CD14-positive monocyte (primary cell): ENCODE data around the gene SIM2. TPM values are rescaled to one million over a fixed set of nuclear protein-coding genes. Genes with fewer than 3 reads are reported as not detected.

Experiments used
- DNase-seq, 3 donors: peaks; one replicate each; pipeline ENCODE4 v3.0.0-alpha.2; 2011 to 2022
- H2AFZ ChIP-seq: 2 replicates; pipeline ENCODE4 v1.6.0; 2012; ENCODE audit warnings: mild to moderate bottlenecking, low read depth, low read length, inconsistent platforms; ENCODE audit not compliant: insufficient read depth, poor library complexity, severe bottlenecking
- H3K27ac ChIP-seq, 2 donors: 1 replicate in 1 of 2; 2 replicates in 1 of 2; pipeline ENCODE4 v1.5.1; 2012 to 2013; ENCODE audit warnings: low read length in 2 of 2, control low read depth in 1 of 2, inconsistent platforms in 1 of 2, low read depth in 1 of 2, mild to moderate bottlenecking in 1 of 2
- H3K27me3 ChIP-seq, 2 donors: one replicate each; pipeline versions ENCODE4 v1.6.0 to v1.6.1; 2011 to 2013; ENCODE audit warnings: low read length in 2 of 2; ENCODE audit not compliant: control insufficient read depth in 2 of 2, insufficient read depth in 2 of 2
- H3K36me3 ChIP-seq, 2 donors: replicated peaks in 1 of 2; 1 replicate in 1 of 2; 2 replicates in 1 of 2; pipeline versions ENCODE4 v1.5.1 to v1.6.1; 2012 to 2013; ENCODE audit warnings: low read length in 2 of 2, control low read depth in 1 of 2, inconsistent platforms in 1 of 2, mild to moderate bottlenecking in 1 of 2; ENCODE audit not compliant: insufficient read depth in 2 of 2, control insufficient read depth in 1 of 2
- H3K4me1 ChIP-seq, 2 donors: 1 replicate in 1 of 2; 2 replicates in 1 of 2; pipeline versions ENCODE4 v1.5.1 to v1.6.1; 2012 to 2013; ENCODE audit warnings: low read length in 2 of 2, control low read depth in 1 of 2, inconsistent platforms in 1 of 2, mild to moderate bottlenecking in 1 of 2, moderate library complexity in 1 of 2; ENCODE audit not compliant: insufficient read depth in 2 of 2, control insufficient read depth in 1 of 2
- H3K4me2 ChIP-seq: replicated peaks from 2 replicates; pipeline ENCODE3; 2012; ENCODE audit warnings: low read length, moderate library complexity, mild to moderate bottlenecking; ENCODE audit not compliant: poor library complexity, severe bottlenecking; ENCODE audit errors: extremely low read depth
- H3K4me3 ChIP-seq, 3 experiments: fragments of 200-600 bp in 1 of 3; sonication (generic) in 1 of 3; replicated peaks in 1 of 3; 1 replicate in 2 of 3; 2 replicates in 1 of 3; pipeline ENCODE4 v1.5.1; 2011 to 2013; ENCODE audit warnings: low read length in 3 of 3, mild to moderate bottlenecking in 3 of 3, control low read depth in 2 of 3, low read depth in 2 of 3, inconsistent platforms in 1 of 3, moderate library complexity in 1 of 3
- H3K79me2 ChIP-seq: 2 replicates; pipeline ENCODE4 v1.6.0; 2012; ENCODE audit warnings: mild to moderate bottlenecking, control low read depth, inconsistent platforms, low read length, moderate library complexity; ENCODE audit not compliant: insufficient read depth
- H3K9ac ChIP-seq: 2 replicates; pipeline ENCODE4 v1.6.0; 2017; ENCODE audit warnings: low read length, mild to moderate bottlenecking; ENCODE audit not compliant: insufficient read depth, poor library complexity, severe bottlenecking
- H3K9me3 ChIP-seq, 2 donors: replicated peaks in 1 of 2; 1 replicate in 1 of 2; 2 replicates in 1 of 2; pipeline versions ENCODE4 v1.5.1 to v1.6.1; 2012 to 2013; ENCODE audit warnings: low read length in 2 of 2, control low read depth in 1 of 2; ENCODE audit not compliant: control insufficient read depth in 1 of 2, insufficient read depth in 1 of 2
- H4K20me1 ChIP-seq: 2 replicates; pipeline ENCODE4 v1.6.0; 2012; ENCODE audit warnings: mild to moderate bottlenecking, low read length, control low read depth, moderate library complexity; ENCODE audit not compliant: insufficient read depth
- H3K27ac Mint-ChIP-seq, 7 donors: one replicate each; pipeline ENCODE4 v1.8.0; 2020; ENCODE audit warnings: mild to moderate bottlenecking in 7 of 7, mixed read lengths in 7 of 7, moderate library complexity in 6 of 7, inconsistent platforms in 2 of 7
- H3K27me3 Mint-ChIP-seq, 3 donors: one replicate each; pipeline ENCODE4 v1.8.0; 2021 to 2022; ENCODE audit warnings: low read depth in 3 of 3, mild to moderate bottlenecking in 3 of 3, mixed read lengths in 3 of 3, moderate library complexity in 3 of 3, inconsistent platforms in 1 of 3
- H3K36me3 Mint-ChIP-seq, 2 donors: one replicate each; pipeline ENCODE4 v1.8.0; 2020; ENCODE audit warnings: mixed read lengths in 2 of 2, inconsistent platforms in 1 of 2, mild to moderate bottlenecking in 1 of 2
- H3K4me1 Mint-ChIP-seq: one replicate; pipeline ENCODE4 v1.8.0; 2020; ENCODE audit warnings: mild to moderate bottlenecking, mixed read lengths
- H3K4me3 Mint-ChIP-seq, 2 donors: one replicate each; pipeline ENCODE4 v1.8.0; 2020; ENCODE audit warnings: mild to moderate bottlenecking in 2 of 2, mixed read lengths in 2 of 2, moderate library complexity in 1 of 2
- H3K9me3 Mint-ChIP-seq, 7 donors: one replicate each; pipeline ENCODE4 v1.8.0; 2020 to 2022; ENCODE audit warnings: mixed read lengths in 7 of 7, mild to moderate bottlenecking in 6 of 7, moderate library complexity in 6 of 7, inconsistent platforms in 2 of 7
- WGBS: methylation state at CpG from one replicate; pipeline ENCODE4 v1.1.5; 2013; ENCODE audit warnings: missing lambda C conversion rate; ENCODE audit not compliant: insufficient coverage; 5-methylcytosine and 5-hydroxymethylcytosine counted together
- intact Hi-C, 2 donors: fragments of 100-400 bp; cut with micrococcal nuclease; formaldehyde crosslinking; loops; one replicate each; pipeline versions ENCODE4 v1.15.0 to v1.15.1; 2023
- polyA plus RNA-seq, 3 donors: library from polyadenylated mRNA; depleted of rRNA in 1 of 3; unstranded in 2 of 3; stranded (reverse) in 1 of 3; fragments of 300-500 nt in 2 of 3; fragments of >200 nt in 1 of 3; fragmentation: Illumina TruSeq in 2 of 3; gene quantifications; 1 replicate in 2 of 3; 2 replicates in 1 of 3; pipeline ENCODE4 v1.2.3, GENCODE V29; 2012 to 2021
- TF ChIP-seq, protein P1 (sequence below): fragments of 200-600 bp; IDR thresholded peaks from one replicate; pipeline ENCODE4 v1.8.0; 2022; ENCODE audit warnings: antibody characterized with exemption, mild to moderate bottlenecking

Gene SIM2
- polyA plus RNA-seq, 3 donors: not detected

DNA sequence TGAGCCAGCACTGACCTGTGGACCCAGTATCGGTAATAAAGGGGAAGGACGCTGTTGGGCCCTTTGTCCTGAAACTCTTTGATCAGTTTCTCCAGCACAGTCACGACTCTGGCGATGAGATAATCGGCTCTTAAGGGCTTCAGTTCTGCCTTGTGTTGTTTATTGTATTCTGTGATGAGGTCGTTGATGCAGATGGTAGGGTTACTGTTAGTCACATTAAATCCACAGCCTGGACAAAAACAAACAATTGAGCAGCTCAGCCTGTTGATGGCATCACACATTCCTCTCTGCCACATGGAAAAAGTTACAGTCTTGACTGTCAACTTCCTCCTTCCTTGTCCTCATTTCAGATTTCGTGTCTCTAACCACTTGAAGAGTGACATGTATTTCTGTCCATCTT is 57.6 kb downstream of the SIM2 start:
- no peaks in the 10 kb centered on the region for H3K4me1 Mint-ChIP-seq
- no peaks in the 10 kb centered on the region for H3K9me3 ChIP-seq
- 100% methylated on average over 2 of the region's 7 CpGs for WGBS
- TF ChIP-seq, protein P1, sequence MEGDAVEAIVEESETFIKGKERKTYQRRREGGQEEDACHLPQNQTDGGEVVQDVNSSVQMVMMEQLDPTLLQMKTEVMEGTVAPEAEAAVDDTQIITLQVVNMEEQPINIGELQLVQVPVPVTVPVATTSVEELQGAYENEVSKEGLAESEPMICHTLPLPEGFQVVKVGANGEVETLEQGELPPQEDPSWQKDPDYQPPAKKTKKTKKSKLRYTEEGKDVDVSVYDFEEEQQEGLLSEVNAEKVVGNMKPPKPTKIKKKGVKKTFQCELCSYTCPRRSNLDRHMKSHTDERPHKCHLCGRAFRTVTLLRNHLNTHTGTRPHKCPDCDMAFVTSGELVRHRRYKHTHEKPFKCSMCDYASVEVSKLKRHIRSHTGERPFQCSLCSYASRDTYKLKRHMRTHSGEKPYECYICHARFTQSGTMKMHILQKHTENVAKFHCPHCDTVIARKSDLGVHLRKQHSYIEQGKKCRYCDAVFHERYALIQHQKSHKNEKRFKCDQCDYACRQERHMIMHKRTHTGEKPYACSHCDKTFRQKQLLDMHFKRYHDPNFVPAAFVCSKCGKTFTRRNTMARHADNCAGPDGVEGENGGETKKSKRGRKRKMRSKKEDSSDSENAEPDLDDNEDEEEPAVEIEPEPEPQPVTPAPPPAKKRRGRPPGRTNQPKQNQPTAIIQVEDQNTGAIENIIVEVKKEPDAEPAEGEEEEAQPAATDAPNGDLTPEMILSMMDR: no peak
- H3K4me1 ChIP-seq: no peaks in the 10 kb centered on the region
- H3K9ac ChIP-seq: no peak overlapping the region
- H3K27ac Mint-ChIP-seq: peak overlapping the region in 1 of 7 donors; percentile 30
- H3K9me3 Mint-ChIP-seq: no peaks in the 10 kb centered on the region
- no peak overlapping the region for H3K4me3 ChIP-seq
- intact Hi-C loops: no loop called here
- peaks cover 0 to 3% (median 0%) of the 10 kb centered on the region in 3 donors for H3K27me3 Mint-ChIP-seq
- H3K27ac ChIP-seq: no peak overlapping the region
- DNase-seq: no peak
- H3K27me3 ChIP-seq: no peaks in the 10 kb centered on the region
- H3K4me3 Mint-ChIP-seq: no peak overlapping the region
- no peak overlapping the region for H3K4me2 ChIP-seq
- no peaks in the 10 kb centered on the region for H3K79me2 ChIP-seq
- no peaks in the 10 kb centered on the region for H3K36me3 Mint-ChIP-seq
- H3K36me3 ChIP-seq: no peaks in the 10 kb centered on the region
- no peaks in the 10 kb centered on the region for H4K20me1 ChIP-seq
- no peak overlapping the region for H2AFZ ChIP-seq

DNA sequence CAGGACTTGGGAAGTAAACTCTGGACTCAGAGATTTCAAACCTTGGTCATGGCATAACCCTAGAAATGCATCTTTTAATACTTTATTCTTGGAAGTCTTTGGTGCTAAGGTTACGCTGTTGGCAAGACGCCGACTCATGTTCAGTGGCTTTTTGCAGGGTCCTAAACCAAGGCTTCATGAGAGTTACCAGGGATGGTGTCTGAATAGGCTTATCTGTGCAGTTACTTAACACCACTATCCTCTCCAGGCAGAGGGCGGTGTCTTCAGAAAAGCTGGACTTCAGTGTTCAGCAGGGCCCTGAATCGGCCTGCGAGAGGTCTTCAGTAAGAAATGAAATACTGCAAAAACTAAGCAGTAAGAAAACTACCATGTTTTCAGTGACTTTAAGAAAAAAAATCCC is 58.3 kb downstream of the SIM2 start:
- intact Hi-C loops: no loop called here
- Mint-ChIP-seq H3K27ac (no peak overlapping the region), H3K36me3 (no peaks in the 10 kb centered on the region), H3K9me3 (no peaks in the 10 kb centered on the region), H3K4me1 (no peaks in the 10 kb centered on the region), H3K4me3 (no peak overlapping the region), H3K27me3 (peaks cover 0 to 3% (median 0%) of the 10 kb centered on the region in 3 donors)
- Histone ChIP-seq H3K36me3 (no peaks in the 10 kb centered on the region), H3K4me2 (no peak overlapping the region), H3K27me3 (no peaks in the 10 kb centered on the region), H2AFZ (no peak overlapping the region), H4K20me1 (no peaks in the 10 kb centered on the region), H3K27ac (no peak overlapping the region), H3K4me3 (no peak overlapping the region), H3K9me3 (no peaks in the 10 kb centered on the region), H3K9ac (no peak overlapping the region), H3K4me1 (no peaks in the 10 kb centered on the region), H3K79me2 (no peaks in the 10 kb centered on the region)
- DNase-seq: no peak
- TF ChIP-seq, protein P1: no peak
- WGBS: 95% methylated on average over 3 of the region's 6 CpGs
